HCT116 (cell line): ENCODE results near the gene CCDC146. TPM values are rescaled to one million over a fixed set of nuclear protein-coding genes. Genes with fewer than 3 reads are reported as not detected.
"Not testable (repeated sequence)": the region's sequence is repeated elsewhere in the genome, so short reads cannot be mapped to it uniquely, and the experiment has no call there.

Source experiments
- ATAC-seq: fragments of 200-7000 bp; cut with Tn5 transposase; 2 replicates; pipeline ENCODE4 v1.9.1; 2020; ENCODE audit warnings: mild to moderate bottlenecking, moderate library complexity
- BruUV-seq: library from RNA; stranded (reverse); fragments of 400-500 nt; replicated peaks from 2 replicates; lab custom pipeline; 2021; lab: Mats Ljungman, UMichigan
- CTCF ChIA-PET: fragments of 300-600 bp; sonication (Branson Sonifier 250); formaldehyde crosslinking; loops from one replicate; lab custom pipeline; 2021; ENCODE audit warnings: antibody characterized with exemption; lab: Charles Lee
- POLR2A ChIA-PET: fragments of 300-600, 350-600 bp; sonication (Branson Sonifier 250); formaldehyde crosslinking; loops from one replicate; lab custom pipeline; 2021; ENCODE audit warnings: antibody characterized with exemption; lab: Charles Lee
- RAD21 ChIA-PET, 2 experiments: fragments of 300-600 bp; sonication (Branson Sonifier 250); formaldehyde crosslinking; loops; one replicate each; lab custom pipeline; 2023; ENCODE audit warnings: low total read pairs in 2 of 2; ENCODE audit not compliant: uncharacterized antibody in 2 of 2, unreplicated experiment in 2 of 2, low non-redundant PET in 1 of 2; lab: Charles Lee
- DNase-seq: peaks from one replicate; pipeline ENCODE4 v3.0.0-alpha.2; 2010; ENCODE audit warnings: low read depth, low spot score
- H2AFZ ChIP-seq: fragments of 200-600 bp; shearing (Covaris generic), sonication (generic); 2 replicates; pipeline ENCODE4 v1.6.1; 2017; ENCODE audit warnings: low read depth, mixed run types, mixed read lengths, antibody characterized with exemption, low read length; ENCODE audit not compliant: poor library complexity, severe bottlenecking
- H3K27ac ChIP-seq: 2 replicates; pipeline ENCODE4 v1.5.1; 2012; ENCODE audit warnings: low read depth, low read length
- H3K27me3 ChIP-seq: fragments of 200-600 bp; sonication (generic); 2 replicates; pipeline ENCODE4 v1.6.1; 2016; ENCODE audit warnings: mixed run types, low read length, mixed read lengths; ENCODE audit not compliant: insufficient read depth
- H3K36me3 ChIP-seq, 2 experiments: fragments of 200-500 bp in 1 of 2; fragments of 200-600 bp in 1 of 2; sonication (Bioruptor generic) in 1 of 2; sonication (generic) in 1 of 2; 2 replicates each; pipeline versions ENCODE4 v1.5.1 to v1.6.1; 2014 to 2016; ENCODE audit warnings: low read length in 2 of 2, inconsistent platforms in 1 of 2, mixed read lengths in 1 of 2, mixed run types in 1 of 2; ENCODE audit not compliant: insufficient read depth in 2 of 2, control insufficient read depth in 1 of 2
- H3K4me1 ChIP-seq, 2 experiments: fragments of 200-600 bp in 1 of 2; sonication (generic) in 1 of 2; 2 replicates each; pipeline versions ENCODE4 v1.5.1 to v1.6.1; 2012 to 2017; ENCODE audit warnings: low read length in 2 of 2, inconsistent platforms in 1 of 2, mild to moderate bottlenecking in 1 of 2, mixed read lengths in 1 of 2, mixed run types in 1 of 2, moderate library complexity in 1 of 2; ENCODE audit not compliant: insufficient read depth in 2 of 2, control insufficient read depth in 1 of 2
- H3K4me2 ChIP-seq: fragments of 200-600 bp; sonication (generic); 2 replicates; pipeline ENCODE4 v1.6.1; 2017; ENCODE audit warnings: mixed run types, low read length, mixed read lengths
- H3K4me3 ChIP-seq, 2 experiments: fragments of 200-600 bp in 1 of 2; sonication (generic) in 1 of 2; replicated peaks in 1 of 2; 2 replicates each; pipeline ENCODE4 v1.5.1; 2011 to 2016; ENCODE audit warnings: low read length in 2 of 2, control low read depth in 1 of 2, low read depth in 1 of 2, mild to moderate bottlenecking in 1 of 2, mixed read lengths in 1 of 2, mixed run types in 1 of 2
- H3K79me2 ChIP-seq: fragments of 200-600 bp; sonication (generic); 2 replicates; pipeline ENCODE4 v1.6.1; 2017; ENCODE audit warnings: mild to moderate bottlenecking, mixed run types, low read length, moderate library complexity, mixed read lengths; ENCODE audit not compliant: insufficient read depth
- H3K9ac ChIP-seq: fragments of 200-600 bp; sonication (generic); 2 replicates; pipeline ENCODE4 v1.6.1; 2016; ENCODE audit warnings: low read length, mixed read lengths
- H3K9me2 ChIP-seq: fragments of 200-600 bp; sonication (generic), shearing (Covaris generic); 2 replicates; pipeline ENCODE4 v1.6.1; 2017; ENCODE audit warnings: mixed run types, mild to moderate bottlenecking, moderate library complexity; ENCODE audit not compliant: insufficient read depth
- H3K9me3 ChIP-seq, 2 experiments: fragments of 200-500 bp in 1 of 2; fragments of 200-600 bp in 1 of 2; sonication (Bioruptor generic) in 1 of 2; sonication (generic) in 1 of 2; 2 replicates each; pipeline ENCODE4 v1.6.1; 2014 to 2017; ENCODE audit warnings: low read length in 2 of 2, mixed read lengths in 2 of 2, inconsistent platforms in 1 of 2, low read depth in 1 of 2, mild to moderate bottlenecking in 1 of 2, mixed run types in 1 of 2, moderate library complexity in 1 of 2; ENCODE audit not compliant: control insufficient read depth in 1 of 2, insufficient read depth in 1 of 2
- H4K20me1 ChIP-seq: fragments of 200-600 bp; sonication (generic), shearing (Covaris generic); 2 replicates; pipeline ENCODE4 v1.6.1; 2017; ENCODE audit warnings: mixed run types, mild to moderate bottlenecking, moderate library complexity; ENCODE audit not compliant: insufficient read depth
- intact Hi-C: fragments of 100-400 bp; cut with micrococcal nuclease; formaldehyde crosslinking; loops from 2 replicates; pipeline ENCODE4 v1.10.0; 2022
- total RNA-seq: library from RNA; stranded (reverse); gene quantifications from one replicate; pipeline ENCODE4 v1.2.1, GENCODE V29; 2021; ENCODE audit not compliant: unreplicated experiment

CCDC146 gene
- total RNA-seq, 1 experiment from 2014 or later = 6.3 TPM

GRCh38 chr7:77174418-77174817, 52.0 kb downstream of the CCDC146 start:
- RAD21 ChIA-PET, H3K27me3 ChIP-seq, H4K20me1 ChIP-seq, H3K79me2 ChIP-seq, H3K36me3 ChIP-seq, H2AFZ ChIP-seq, ATAC-seq, DNase-seq, intact Hi-C loops, H3K4me3 ChIP-seq, H3K4me1 ChIP-seq, BruUV-seq, CTCF ChIA-PET, H3K27ac ChIP-seq, H3K9ac ChIP-seq, H3K9me2 ChIP-seq, H3K4me2 ChIP-seq, H3K9me3 ChIP-seq, POLR2A ChIA-PET: not testable (repeated sequence)

GRCh38 chr7:77175274-77175800, 52.9 kb downstream of the CCDC146 start:
- H3K79me2 ChIP-seq, H3K4me3 ChIP-seq, H2AFZ ChIP-seq, H3K9me3 ChIP-seq, BruUV-seq, ATAC-seq, H3K27me3 ChIP-seq, H3K36me3 ChIP-seq, H3K4me1 ChIP-seq, H3K9ac ChIP-seq, intact Hi-C loops, H4K20me1 ChIP-seq, DNase-seq, H3K9me2 ChIP-seq, CTCF ChIA-PET, POLR2A ChIA-PET, H3K27ac ChIP-seq, RAD21 ChIA-PET, H3K4me2 ChIP-seq: not testable (repeated sequence)

GRCh38 chr7:77177321-77177904, 55.0 kb downstream of the CCDC146 start:
- H3K9ac ChIP-seq, intact Hi-C loops, H3K9me3 ChIP-seq, CTCF ChIA-PET, POLR2A ChIA-PET, H3K4me2 ChIP-seq, H3K79me2 ChIP-seq, ATAC-seq, DNase-seq, BruUV-seq, H3K4me3 ChIP-seq, H3K4me1 ChIP-seq, H3K27ac ChIP-seq, RAD21 ChIA-PET, H2AFZ ChIP-seq, H3K36me3 ChIP-seq, H3K27me3 ChIP-seq, H3K9me2 ChIP-seq, H4K20me1 ChIP-seq: not testable (repeated sequence)

GRCh38 chr7:77178024-77178423, 55.6 kb downstream of the CCDC146 start:
- CTCF ChIA-PET, H4K20me1 ChIP-seq, H3K9ac ChIP-seq, H3K4me3 ChIP-seq, intact Hi-C loops, H2AFZ ChIP-seq, H3K9me2 ChIP-seq, ATAC-seq, H3K4me1 ChIP-seq, H3K36me3 ChIP-seq, BruUV-seq, RAD21 ChIA-PET, POLR2A ChIA-PET, H3K27me3 ChIP-seq, H3K9me3 ChIP-seq, H3K79me2 ChIP-seq, H3K27ac ChIP-seq, DNase-seq, H3K4me2 ChIP-seq: not testable (repeated sequence)
